GM18505 (cell line): ENCODE results near the gene AHDC1.

ENCODE experiments used
- ATAC-seq: cut with Tn5 transposase; IDR thresholded peaks from one replicate; pipeline ENCODE4 v1.9.1; 2021; ENCODE audit not compliant: unreplicated experiment
- POLR2A ChIP-seq: IDR thresholded peaks from 4 replicates; pipeline ENCODE4 v1.6.1; 2011; ENCODE audit warnings: borderline replicate concordance; ENCODE audit not compliant: insufficient read depth, insufficient read length; ENCODE audit errors: extremely low read depth

The AHDC1 gene

GRCh38 chr1:27583479-27583878 lies 20.5 kb downstream of the AHDC1 start:
- no peak for ATAC-seq

GRCh38 chr1:27581823-27582243 lies 22.1 kb downstream of the AHDC1 start:
- no peak for ATAC-seq
- no peak for TF ChIP-seq POLR2A

More at GRCh38 chr1:27583479-27583878, 20.5 kb downstream of the AHDC1 start:
- no peak for TF ChIP-seq POLR2A

DNA sequence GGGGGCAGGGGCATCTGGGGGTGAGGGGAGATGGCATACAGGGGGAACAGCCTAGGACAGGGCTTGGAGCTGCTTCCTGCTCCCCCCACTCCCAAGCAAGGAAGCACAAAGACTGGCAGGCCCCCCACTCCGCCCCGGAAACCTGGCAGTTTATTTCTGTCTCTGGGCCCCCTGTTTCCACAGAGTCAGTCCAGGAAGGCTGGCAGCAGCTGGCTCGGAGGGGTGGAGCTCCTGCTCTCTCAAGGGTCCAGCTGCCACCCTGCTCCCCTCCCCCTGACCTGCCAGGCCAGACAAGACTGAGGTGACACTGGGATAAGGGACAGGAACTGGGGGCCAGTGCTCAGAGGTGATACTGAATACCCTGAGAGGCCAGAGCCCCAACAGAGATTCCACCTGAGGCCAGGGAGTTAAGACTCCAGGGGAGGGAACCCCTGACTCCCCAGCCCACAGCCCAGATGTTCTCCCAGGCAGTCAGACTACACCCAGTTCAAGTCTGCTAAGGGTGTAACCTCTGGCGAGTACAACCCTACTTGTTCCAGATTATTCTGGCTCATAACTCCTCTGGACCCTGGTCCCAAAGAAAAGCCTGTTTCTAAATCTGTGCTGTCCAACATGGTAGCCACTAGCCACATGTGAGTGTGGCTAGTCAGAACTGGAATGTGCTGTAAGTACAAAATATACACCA lies 26.3 kb downstream of the AHDC1 start:
- no peak for ATAC-seq
- TF ChIP-seq POLR2A, result no peak

DNA sequence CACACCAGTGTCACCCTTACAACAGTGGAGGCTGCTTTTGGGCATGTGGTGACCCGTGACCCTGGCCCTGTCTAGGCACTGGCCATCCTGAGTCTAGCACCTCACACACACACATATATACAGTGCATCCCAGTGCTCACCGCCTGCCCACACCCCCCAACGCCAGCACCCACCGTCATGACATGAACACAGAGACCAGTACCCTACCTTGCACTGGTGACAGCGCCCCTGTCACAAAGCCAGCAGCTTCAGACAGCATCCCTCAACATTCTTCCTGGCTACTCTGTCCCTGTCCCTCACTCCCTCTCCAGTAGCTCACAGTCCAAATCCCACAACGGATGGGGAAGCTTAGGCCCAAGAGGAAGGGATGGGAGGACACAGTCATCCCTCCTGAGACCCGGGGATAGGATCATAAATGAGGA lies 27.1 kb downstream of the AHDC1 start:
- ATAC-seq, result no peak
- no peak for TF ChIP-seq POLR2A

- ATAC-seq, result no peak
- TF ChIP-seq POLR2A, result no peak
These were observed 28.1 kb downstream of the AHDC1 start for GRCh38 chr1:27575840-27576331.

GRCh38 chr1:27574871-27575831 lies 28.8 kb downstream of the AHDC1 start:
- no peak for ATAC-seq
- no peak for TF ChIP-seq POLR2A

- ATAC-seq, result no peak
- no peak for TF ChIP-seq POLR2A
These were observed 29.8 kb downstream of the AHDC1 start for GRCh38 chr1:27574001-27574781.

DNA sequence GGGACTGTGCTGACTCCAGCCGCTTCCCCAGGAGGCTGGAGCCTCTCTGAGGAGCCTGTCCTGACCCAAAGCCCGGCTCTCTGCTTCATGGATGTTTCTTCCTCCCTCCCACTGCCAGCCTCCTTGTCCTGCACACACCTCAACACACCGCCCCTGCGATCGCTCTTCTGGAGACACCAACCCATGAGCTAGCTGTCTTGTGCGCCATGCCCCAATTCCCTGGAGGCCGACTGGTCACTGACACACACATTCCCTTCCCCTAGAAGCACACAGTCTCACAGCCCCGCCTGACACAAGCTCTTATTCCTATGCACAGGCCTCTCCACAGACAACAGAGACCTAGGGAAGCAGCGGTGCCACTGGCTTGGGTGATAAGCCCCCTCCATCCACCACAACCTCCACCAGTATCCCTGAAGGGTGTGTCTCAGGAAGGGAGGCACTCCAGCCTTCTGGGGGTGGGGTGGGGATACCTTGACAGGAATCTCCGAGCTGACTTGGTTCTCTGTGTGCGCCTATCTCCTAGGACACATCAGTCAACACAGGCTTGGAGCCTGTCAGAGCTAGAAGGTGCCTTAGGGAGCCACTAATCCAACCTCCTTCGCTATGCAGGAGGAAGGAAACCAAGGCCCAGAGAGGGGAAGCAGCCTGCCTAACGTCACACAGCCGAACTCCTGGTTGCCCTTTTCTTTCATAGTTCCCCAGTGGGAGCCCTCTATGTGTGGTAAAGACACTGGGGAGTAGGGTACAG lies 31.1 kb downstream of the AHDC1 start:
- ATAC-seq, result no peak

GRCh38 chr1:27572019-27572678 lies 31.8 kb downstream of the AHDC1 start:
- no peak for TF ChIP-seq POLR2A
- ATAC-seq, result no peak

More for the DNA sequence above, 31.1 kb downstream of the AHDC1 start:
- TF ChIP-seq POLR2A, result no peak

- no peak for ATAC-seq
- TF ChIP-seq POLR2A, result no peak
These were observed 32.4 kb downstream of the AHDC1 start for GRCh38 chr1:27571439-27572018.

GRCh38 chr1:27570784-27571183 lies 33.2 kb downstream of the AHDC1 start:
- TF ChIP-seq POLR2A, result no peak
- no peak for ATAC-seq
